Caco-2 (cell line): ENCODE results near the gene NDFIP1. TPM values are rescaled to one million over a fixed set of nuclear protein-coding genes. Genes with fewer than 3 reads are reported as not detected.

Source experiments
- BruUV-seq: library from RNA; stranded (reverse); fragments of 400-500 nt; replicated peaks from 2 replicates; lab custom pipeline; 2021; lab: Mats Ljungman, UMichigan
- CTCF ChIA-PET: fragments of 300-600 bp; sonication (Branson Sonifier 250); formaldehyde crosslinking; loops from one replicate; lab custom pipeline; 2022; ENCODE audit warnings: antibody characterized with exemption; lab: Charles Lee
- POLR2A ChIA-PET: fragments of 300-600 bp; sonication (Branson Sonifier 250); formaldehyde crosslinking; loops from one replicate; lab custom pipeline; 2022; ENCODE audit warnings: antibody characterized with exemption; lab: Charles Lee
- DNase-seq, 2 experiments: peaks; one replicate each; pipeline versions ENCODE4 v3.0.0 to v3.0.0-alpha.2; 2020 to 2022
- H3K27me3 ChIP-seq: replicated peaks from 2 replicates; pipeline ENCODE4 v1.6.0; 2011; ENCODE audit warnings: low read length; ENCODE audit not compliant: control insufficient read depth, insufficient read depth
- H3K36me3 ChIP-seq: 2 replicates; pipeline ENCODE4 v1.5.1; 2011; ENCODE audit warnings: low read length; ENCODE audit not compliant: control insufficient read depth, insufficient read depth
- H3K4me1 ChIP-seq: fragments of 250-450 bp; sonication (Bioruptor Pico); 2 replicates; pipeline ENCODE4 v1.5.1; 2020; ENCODE audit warnings: mild to moderate bottlenecking
- H3K4me3 ChIP-seq: 2 replicates; pipeline ENCODE4 v1.5.1; 2011; ENCODE audit warnings: low read depth, mild to moderate bottlenecking, control low read depth, low read length
- H3K9me3 ChIP-seq: fragments of 250-450 bp; sonication (Bioruptor Pico); 2 replicates; pipeline ENCODE4 v1.5.1; 2020; ENCODE audit warnings: mild to moderate bottlenecking, moderate library complexity
- H3K27ac Mint-ChIP-seq: one replicate; pipeline ENCODE4 v1.8.0; 2022; ENCODE audit warnings: mixed read lengths; ENCODE audit not compliant: unreplicated experiment
- H3K27me3 Mint-ChIP-seq: one replicate; pipeline ENCODE4 v1.8.0; 2022; ENCODE audit warnings: mixed read lengths; ENCODE audit not compliant: insufficient read depth, unreplicated experiment
- H3K36me3 Mint-ChIP-seq: one replicate; pipeline ENCODE4 v1.8.0; 2022; ENCODE audit warnings: mild to moderate bottlenecking, mixed read lengths; ENCODE audit not compliant: insufficient read depth, unreplicated experiment
- H3K4me1 Mint-ChIP-seq: one replicate; pipeline ENCODE4 v1.8.0; 2022; ENCODE audit warnings: low read depth, mixed read lengths; ENCODE audit not compliant: unreplicated experiment
- H3K4me3 Mint-ChIP-seq: one replicate; pipeline ENCODE4 v1.8.0; 2022; ENCODE audit warnings: mild to moderate bottlenecking, moderate library complexity, mixed read lengths; ENCODE audit not compliant: unreplicated experiment
- H3K9me3 Mint-ChIP-seq: one replicate; pipeline ENCODE4 v1.8.0; 2022; ENCODE audit warnings: mixed read lengths; ENCODE audit not compliant: unreplicated experiment
- CTCF ChIP-seq, 2 experiments: fragments of 200-600 bp in 1 of 2; IDR thresholded peaks; 1 replicate in 1 of 2; 2 replicates in 1 of 2; pipeline versions ENCODE4 v1.5.1 to v1.8.0; 2011 to 2022; ENCODE audit warnings: antibody characterized with exemption in 1 of 2, control low read depth in 1 of 2, inconsistent platforms in 1 of 2, low read depth in 1 of 2, low read length in 1 of 2, mild to moderate bottlenecking in 1 of 2, moderate library complexity in 1 of 2; ENCODE audit not compliant: insufficient read depth in 1 of 2, severe bottlenecking in 1 of 2, unreplicated experiment in 1 of 2
- intact Hi-C: fragments of 100-400 bp; cut with micrococcal nuclease; formaldehyde crosslinking; loops from one replicate; pipeline ENCODE4 v1.10.0; 2022; ENCODE audit not compliant: unreplicated experiment
- total RNA-seq: library from RNA; stranded (reverse); gene quantifications from 2 replicates; pipeline ENCODE4 v1.2.3, GENCODE V29; 2022

Gene NDFIP1
- total RNA-seq, 1 experiment from 2014 or later, result 51.6 TPM

- no TSS peak for BruUV-seq
- Histone ChIP-seq H3K4me3 (peak overlapping the region; percentile 86), H3K9me3 (no peaks in the 10 kb centered on the region), H3K27me3 (no peaks in the 10 kb centered on the region), H3K4me1 (peaks cover 15% of the 10 kb centered on the region), H3K36me3 (no peaks in the 10 kb centered on the region)
- Mint-ChIP-seq H3K4me3 (peak overlapping the region; percentile 93), H3K27me3 (no peaks in the 10 kb centered on the region), H3K27ac (peak overlapping the region; percentile 82), H3K36me3 (peaks cover 7% of the 10 kb centered on the region), H3K4me1 (peaks cover 4% of the 10 kb centered on the region), H3K9me3 (no peaks in the 10 kb centered on the region)
- no peak for DNase-seq
- ChIA-PET POLR2A (no interaction called here), CTCF (no interaction called here)
- intact Hi-C loops, result loop anchor here (2.0 kb wide), 1 partner anchor 37 kb away; no protein-coding TSS in a partner anchor
- no peak for TF ChIP-seq CTCF (IDR thresholded peaks at IDR 0.05; ENCODE audit: insufficient read depth in 1 of 2, low read depth in 1 of 2, low read length in 1 of 2, severe bottlenecking in 1 of 2, unreplicated experiment in 1 of 2)
Measured at GRCh38 chr5:142107736-142108431, 695 bp upstream of the NDFIP1 start.

GRCh38 chr5:142109331-142110045, 909 bp downstream of the NDFIP1 start:
- H3K36me3 Mint-ChIP-seq, result peaks cover 7% of the 10 kb centered on the region
- H3K27me3 Mint-ChIP-seq, result no peaks in the 10 kb centered on the region
- H3K27ac Mint-ChIP-seq, result peak overlapping the region; percentile 82
- intact Hi-C loops, result loop anchor here (1.0 to 2.0 kb wide), 2 partner anchors 20 to 35 kb away; no protein-coding TSS in a partner anchor
- H3K9me3 Mint-ChIP-seq, result no peaks in the 10 kb centered on the region
- Histone ChIP-seq H3K27me3 (no peaks in the 10 kb centered on the region), H3K4me1 (peaks cover 15% of the 10 kb centered on the region), H3K4me3 (peak overlapping the region; percentile 86), H3K36me3 (no peaks in the 10 kb centered on the region), H3K9me3 (no peaks in the 10 kb centered on the region)
- H3K4me3 Mint-ChIP-seq, result peak overlapping the region; percentile 93
- TF ChIP-seq CTCF (IDR thresholded peaks at IDR 0.05; ENCODE audit: insufficient read depth in 1 of 2, low read depth in 1 of 2, low read length in 1 of 2, severe bottlenecking in 1 of 2, unreplicated experiment in 1 of 2), result no peak
- no peak for DNase-seq
- BruUV-seq, result TSS peak; percentile 48
- POLR2A ChIA-PET, result no interaction called here
- CTCF ChIA-PET, result interaction anchor here (0.9 kb wide), 1 partner anchor 140 kb away, joined by 3 read pairs; no protein-coding TSS in a partner anchor
- H3K4me1 Mint-ChIP-seq, result no peaks in the 10 kb centered on the region

- intact Hi-C loops, result loop anchor here (1.0 kb wide), 1 partner anchor 21 kb away; no protein-coding TSS in a partner anchor
- H3K4me3 Mint-ChIP-seq, result peak overlapping the region; percentile 93
- peaks cover 7% of the 10 kb centered on the region for H3K36me3 Mint-ChIP-seq
- no peak for TF ChIP-seq CTCF (IDR thresholded peaks at IDR 0.05; ENCODE audit: insufficient read depth in 1 of 2, low read depth in 1 of 2, low read length in 1 of 2, severe bottlenecking in 1 of 2, unreplicated experiment in 1 of 2)
- no peaks in the 10 kb centered on the region for H3K36me3 ChIP-seq
- DNase-seq, result no peak
- CTCF ChIA-PET, result interaction anchor here (0.5 kb wide), 1 partner anchor 364 kb away, joined by 3 read pairs; no protein-coding TSS in a partner anchor
- no peaks in the 10 kb centered on the region for H3K9me3 ChIP-seq
- no TSS peak for BruUV-seq
- H3K4me3 ChIP-seq, result peak overlapping the region; percentile 86
- no peaks in the 10 kb centered on the region for H3K27me3 ChIP-seq
- H3K4me1 ChIP-seq, result peaks cover 15% of the 10 kb centered on the region
- H3K4me1 Mint-ChIP-seq, result no peaks in the 10 kb centered on the region
- POLR2A ChIA-PET, result interaction anchor here (0.9 to 1.1 kb wide), 2 partner anchors 21 to 98 kb away, joined by 3 to 4 read pairs; partner anchors contain the start of gene GNPDA1
- H3K9me3 Mint-ChIP-seq, result no peaks in the 10 kb centered on the region
- H3K27me3 Mint-ChIP-seq, result no peaks in the 10 kb centered on the region
- H3K27ac Mint-ChIP-seq, result no peak overlapping the region
Measured at GRCh38 chr5:142110046-142110531, 1.5 kb downstream of the NDFIP1 start.
